ENCODE data around the gene TMEM150C.

TMEM150C gene

DNA sequence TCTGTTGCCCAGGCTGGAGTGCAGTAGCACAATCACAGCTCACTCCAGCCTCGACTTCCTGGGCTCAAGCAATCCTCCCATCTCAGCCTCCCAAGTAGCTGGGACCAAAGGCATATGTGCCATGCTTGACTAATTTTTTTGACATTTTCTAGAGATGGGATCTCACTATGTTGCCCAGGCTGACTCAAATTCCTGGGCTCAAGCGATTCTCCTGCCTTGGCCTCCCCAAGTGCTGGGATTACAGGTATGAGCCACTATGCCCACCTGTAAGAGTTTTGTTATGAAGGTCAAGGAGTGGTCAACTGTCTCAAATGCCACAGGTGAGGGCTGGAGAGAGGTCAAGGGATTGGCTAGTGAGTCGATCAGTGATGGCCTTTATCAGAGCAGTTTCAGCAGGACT, 32.5 kb downstream of the TMEM150C start:
- no peak overlapping the region for H3K4me3 ChIP-seq (ENCODE audit: low read depth, low read length)
- DNase-seq (ENCODE audit: low read depth, low spot score): no peak
- in situ Hi-C loops (cut with HindIII; ENCODE audit: low sequenced_read_pairs): no loop called here
- TF ChIP-seq, protein P1, sequence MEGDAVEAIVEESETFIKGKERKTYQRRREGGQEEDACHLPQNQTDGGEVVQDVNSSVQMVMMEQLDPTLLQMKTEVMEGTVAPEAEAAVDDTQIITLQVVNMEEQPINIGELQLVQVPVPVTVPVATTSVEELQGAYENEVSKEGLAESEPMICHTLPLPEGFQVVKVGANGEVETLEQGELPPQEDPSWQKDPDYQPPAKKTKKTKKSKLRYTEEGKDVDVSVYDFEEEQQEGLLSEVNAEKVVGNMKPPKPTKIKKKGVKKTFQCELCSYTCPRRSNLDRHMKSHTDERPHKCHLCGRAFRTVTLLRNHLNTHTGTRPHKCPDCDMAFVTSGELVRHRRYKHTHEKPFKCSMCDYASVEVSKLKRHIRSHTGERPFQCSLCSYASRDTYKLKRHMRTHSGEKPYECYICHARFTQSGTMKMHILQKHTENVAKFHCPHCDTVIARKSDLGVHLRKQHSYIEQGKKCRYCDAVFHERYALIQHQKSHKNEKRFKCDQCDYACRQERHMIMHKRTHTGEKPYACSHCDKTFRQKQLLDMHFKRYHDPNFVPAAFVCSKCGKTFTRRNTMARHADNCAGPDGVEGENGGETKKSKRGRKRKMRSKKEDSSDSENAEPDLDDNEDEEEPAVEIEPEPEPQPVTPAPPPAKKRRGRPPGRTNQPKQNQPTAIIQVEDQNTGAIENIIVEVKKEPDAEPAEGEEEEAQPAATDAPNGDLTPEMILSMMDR (IDR thresholded peaks at IDR 0.05; ENCODE audit: low read depth, low read length): no peak

DNA sequence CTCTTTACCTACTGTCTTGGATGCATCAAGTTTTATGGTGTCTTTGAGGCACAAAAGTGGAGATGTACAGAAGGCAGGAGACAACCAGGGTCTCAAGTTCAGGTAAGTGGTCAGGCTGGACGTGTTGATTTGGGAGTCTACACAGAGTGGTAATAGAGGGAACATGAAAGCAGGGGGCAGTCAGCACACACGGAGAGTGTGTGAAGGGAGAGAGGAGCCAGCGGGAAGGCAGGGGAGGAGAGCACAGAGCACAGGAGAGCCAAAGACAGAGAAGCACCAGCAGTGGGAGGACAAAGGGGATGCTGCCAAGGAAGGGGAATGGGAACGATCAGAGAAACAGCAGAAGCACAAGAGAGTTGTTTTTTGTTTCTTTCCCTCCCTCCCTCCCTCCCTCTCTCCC, 32.9 kb downstream of the TMEM150C start:
- H3K4me3 ChIP-seq (ENCODE audit: low read depth, low read length): no peak overlapping the region
- in situ Hi-C loops (cut with HindIII; ENCODE audit: low sequenced_read_pairs): no loop called here
- no peak for DNase-seq (ENCODE audit: low read depth, low spot score)
- TF ChIP-seq, protein P1 (IDR thresholded peaks at IDR 0.05; ENCODE audit: low read depth, low read length): no peak

DNA sequence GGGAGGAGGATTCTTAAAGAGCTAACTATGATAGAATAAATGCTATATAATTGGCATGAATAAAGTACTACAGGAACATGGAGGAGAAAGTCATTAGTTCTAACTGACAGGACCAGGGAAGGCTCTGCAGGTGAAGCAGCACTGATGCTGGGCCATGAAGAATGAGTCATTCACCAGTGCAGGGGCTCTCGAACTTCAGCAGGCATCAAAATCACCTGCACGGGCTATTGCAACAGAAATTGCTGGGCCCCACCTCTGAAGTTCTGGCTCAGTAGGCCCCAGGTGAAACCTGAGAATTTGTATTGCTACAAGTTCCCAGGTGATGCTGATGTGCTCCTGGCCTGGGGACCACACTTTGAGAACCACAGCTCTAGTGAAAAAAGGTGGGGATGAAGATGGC, 33.7 kb downstream of the TMEM150C start:
- in situ Hi-C loops (cut with HindIII; ENCODE audit: low sequenced_read_pairs): no loop called here
- H3K4me3 ChIP-seq (ENCODE audit: low read depth, low read length): no peak overlapping the region
- DNase-seq (ENCODE audit: low read depth, low spot score): no peak
- TF ChIP-seq, protein P1 (IDR thresholded peaks at IDR 0.05; ENCODE audit: low read depth, low read length): no peak

DNA sequence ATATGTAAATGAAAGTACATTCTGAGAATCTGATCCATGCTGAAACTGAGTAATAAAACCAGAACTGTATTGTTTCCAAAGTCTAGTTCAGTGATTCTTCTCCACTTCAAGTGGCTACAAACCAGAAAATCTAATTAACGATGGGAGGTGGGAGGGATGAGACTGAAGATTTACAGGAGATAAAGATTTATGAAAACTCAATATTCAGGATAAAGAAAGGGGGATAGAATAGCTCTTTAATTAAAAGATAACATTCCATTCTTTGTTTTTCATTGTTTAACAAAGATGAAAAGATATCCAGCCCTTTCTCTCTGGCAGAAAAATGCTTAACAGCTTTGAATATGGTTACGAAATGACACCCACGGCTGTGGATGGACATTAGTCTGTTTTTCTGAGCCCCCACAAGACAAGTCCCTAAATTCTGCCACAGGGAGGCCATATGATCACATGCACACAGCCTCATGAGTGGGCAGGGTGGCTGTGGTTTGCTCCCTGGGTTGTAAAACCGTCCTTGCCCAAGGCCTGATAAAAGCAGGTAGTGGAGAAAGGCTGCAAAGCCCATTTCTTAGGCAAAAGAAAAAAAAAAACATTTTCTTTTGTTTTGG, 36.4 kb downstream of the TMEM150C start:
- TF ChIP-seq, protein P1 (IDR thresholded peaks at IDR 0.05; ENCODE audit: low read depth, low read length): no peak
- DNase-seq (ENCODE audit: low read depth, low spot score): no peak
- in situ Hi-C loops (cut with HindIII; ENCODE audit: low sequenced_read_pairs): no loop called here
- no peak overlapping the region for H3K4me3 ChIP-seq (ENCODE audit: low read depth, low read length)

DNA sequence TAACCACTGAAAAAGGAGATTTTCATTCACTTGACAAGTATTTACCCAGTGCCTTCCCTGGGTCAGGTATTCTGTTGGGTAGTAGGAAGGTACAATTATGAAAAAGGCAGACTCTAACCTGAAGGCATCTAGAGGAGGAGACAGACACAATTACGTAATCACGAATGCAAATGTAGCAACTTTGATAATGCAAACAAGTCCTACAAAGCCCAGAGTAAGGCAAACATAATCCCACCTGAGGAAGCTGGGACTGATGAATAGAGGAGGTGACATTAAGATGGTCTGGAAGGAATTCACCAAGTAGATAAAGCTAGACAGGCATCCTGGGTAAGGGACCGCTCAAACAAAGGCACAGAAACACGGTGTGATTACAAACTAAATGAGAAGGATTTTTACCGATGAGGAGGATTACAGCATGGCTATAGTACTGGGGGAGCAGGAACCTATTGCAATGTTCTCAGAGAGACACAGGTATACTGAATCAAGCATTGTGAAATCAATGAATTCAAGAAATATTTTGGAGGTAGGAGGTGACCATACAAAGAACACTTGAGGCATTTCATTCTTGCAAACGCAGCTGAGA, 37.1 kb downstream of the TMEM150C start:
- TF ChIP-seq, protein P1 (IDR thresholded peaks at IDR 0.05; ENCODE audit: low read depth, low read length): no peak
- no peak for DNase-seq (ENCODE audit: low read depth, low spot score)
- no peak overlapping the region for H3K4me3 ChIP-seq (ENCODE audit: low read depth, low read length)
- in situ Hi-C loops (cut with HindIII; ENCODE audit: low sequenced_read_pairs): no loop called here

DNA sequence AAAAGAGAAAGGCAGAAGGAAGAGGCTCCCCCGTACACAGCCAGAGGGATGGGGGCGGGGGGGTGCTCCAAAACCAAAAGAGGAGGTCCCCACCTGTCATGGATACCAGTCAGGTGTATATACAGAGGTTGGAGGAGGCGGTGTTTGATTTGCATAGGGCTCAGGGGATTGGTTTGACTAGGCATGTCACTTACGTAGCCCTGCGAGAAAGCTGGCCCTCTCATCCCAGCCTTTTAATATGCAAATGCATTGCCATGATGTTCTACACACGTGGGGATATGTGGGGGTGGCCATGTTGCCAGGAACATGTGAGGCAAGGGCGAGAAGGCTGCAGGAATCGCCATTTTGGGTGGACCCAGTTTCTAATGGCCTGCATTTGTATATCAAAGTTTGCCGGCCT, 38.6 kb downstream of the TMEM150C start:
- H3K4me3 ChIP-seq (ENCODE audit: low read depth, low read length): no peak overlapping the region
- in situ Hi-C loops (cut with HindIII; ENCODE audit: low sequenced_read_pairs): no loop called here
- TF ChIP-seq, protein P1 (IDR thresholded peaks at IDR 0.05; ENCODE audit: low read depth, low read length): no peak
- DNase-seq (ENCODE audit: low read depth, low spot score): no peak

Measured in astrocyte of the spinal cord (primary cell).